Keratinocyte (primary cell): ENCODE measurements around the gene SLC30A3.
"Not testable (repeated sequence)": the region's sequence is repeated elsewhere in the genome, so short reads cannot be mapped to it uniquely, and the experiment has no call there.

Source experiments
- CTCF ChIP-seq, 3 experiments: IDR thresholded peaks in 1 of 3; conservative IDR thresholded peaks in 1 of 3; optimal IDR thresholded peaks in 1 of 3; 2 replicates in 2 of 3; 3 replicates in 1 of 3; pipeline versions ENCODE3 to v1.5.1; 2011; ENCODE audit warnings: low read length in 3 of 3, mild to moderate bottlenecking in 3 of 3, moderate library complexity in 2 of 3, control low read depth in 1 of 3, inconsistent platforms in 1 of 3; ENCODE audit not compliant: insufficient read depth in 2 of 3; ENCODE audit errors: extremely low read depth in 1 of 3
- EZH2 ChIP-seq: IDR thresholded peaks from one replicate; pipeline ENCODE4 v1.6.1; 2012; ENCODE audit warnings: inconsistent platforms, mild to moderate bottlenecking, low read length, moderate library complexity

- not testable (repeated sequence) for TF ChIP-seq CTCF (optimal IDR thresholded peaks at IDR 0.05 in 1 of 3, IDR thresholded peaks at IDR 0.05 in 1 of 3, conservative IDR thresholded peaks at IDR 0.05 in 1 of 3; ENCODE audit: extremely low read depth in 1 of 3, insufficient read depth in 2 of 3, low read length in 3 of 3); EZH2
Measured at GRCh38 chr2:27272537-27273522, 10.0 kb upstream of the SLC30A3 start.
